Mucosa of rectum (tissue), 2 donors: ENCODE results near the gene BBLN.

Experiments
- H3K27ac ChIP-seq, 2 donors: one replicate each; pipeline ENCODE4 v1.7.0; 2013; ENCODE audit warnings: inconsistent platforms in 2 of 2, low read depth in 2 of 2, low read length in 2 of 2
- H3K27me3 ChIP-seq, 2 donors: one replicate each; pipeline ENCODE4 v1.7.0; 2013; ENCODE audit warnings: low read length in 2 of 2; ENCODE audit not compliant: control insufficient read depth in 2 of 2, insufficient read depth in 2 of 2
- H3K36me3 ChIP-seq, 2 donors: one replicate each; pipeline ENCODE4 v1.7.0; 2013; ENCODE audit warnings: low read length in 2 of 2; ENCODE audit not compliant: control insufficient read depth in 2 of 2, insufficient read depth in 2 of 2
- H3K4me1 ChIP-seq, 2 donors: one replicate each; pipeline ENCODE4 v1.7.0; 2013; ENCODE audit warnings: low read length in 2 of 2, mild to moderate bottlenecking in 1 of 2; ENCODE audit not compliant: control insufficient read depth in 2 of 2, insufficient read depth in 2 of 2
- H3K4me3 ChIP-seq, 2 donors: one replicate each; pipeline ENCODE4 v1.7.0; 2013; ENCODE audit warnings: low read length in 2 of 2
- H3K9ac ChIP-seq, 2 donors: one replicate each; pipeline ENCODE4 v1.7.0; 2013; ENCODE audit warnings: low read length in 2 of 2, low read depth in 1 of 2, mild to moderate bottlenecking in 1 of 2
- H3K9me3 ChIP-seq, 2 donors: one replicate each; pipeline ENCODE4 v1.7.0; 2013; ENCODE audit warnings: low read length in 2 of 2; ENCODE audit not compliant: control insufficient read depth in 2 of 2
- donor health status: healthy.
- donor health status: Normal muscosa, but diverticular disease.

BBLN gene

DNA sequence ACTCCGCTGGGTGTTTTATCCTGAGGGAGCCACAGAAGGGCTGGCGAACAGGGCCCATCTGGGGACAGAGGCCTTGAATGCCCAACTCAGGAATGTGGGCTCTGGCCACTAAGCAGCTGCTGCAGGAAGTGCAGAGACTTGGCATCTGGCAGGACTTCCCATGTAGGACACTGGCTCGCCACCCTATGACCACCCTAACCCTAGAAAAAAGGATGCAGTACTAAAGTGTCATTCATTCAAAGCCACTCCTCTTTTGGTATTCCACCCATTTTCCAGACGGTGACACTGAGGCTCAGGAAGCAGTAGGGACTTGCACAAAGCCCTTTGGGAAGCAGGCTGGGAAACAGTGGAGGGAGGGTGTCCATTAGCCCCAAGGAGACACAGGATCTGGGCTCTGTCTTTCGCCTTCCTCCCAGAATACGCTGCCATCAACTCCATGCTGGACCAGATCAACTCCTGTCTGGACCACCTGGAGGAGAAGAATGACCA lies 3.0 kb downstream of the BBLN start:
- peaks cover 26 to 39% of the 10 kb centered on the region in 2 donors for H3K36me3 ChIP-seq
- no peaks in the 10 kb centered on the region for H3K27me3 ChIP-seq
- H3K9ac ChIP-seq: no peak overlapping the region
- no peak overlapping the region for H3K27ac ChIP-seq
- H3K4me3 ChIP-seq: no peak overlapping the region
- peaks cover 12 to 13% of the 10 kb centered on the region in 2 donors for H3K4me1 ChIP-seq
- H3K9me3 ChIP-seq: no peaks in the 10 kb centered on the region

DNA sequence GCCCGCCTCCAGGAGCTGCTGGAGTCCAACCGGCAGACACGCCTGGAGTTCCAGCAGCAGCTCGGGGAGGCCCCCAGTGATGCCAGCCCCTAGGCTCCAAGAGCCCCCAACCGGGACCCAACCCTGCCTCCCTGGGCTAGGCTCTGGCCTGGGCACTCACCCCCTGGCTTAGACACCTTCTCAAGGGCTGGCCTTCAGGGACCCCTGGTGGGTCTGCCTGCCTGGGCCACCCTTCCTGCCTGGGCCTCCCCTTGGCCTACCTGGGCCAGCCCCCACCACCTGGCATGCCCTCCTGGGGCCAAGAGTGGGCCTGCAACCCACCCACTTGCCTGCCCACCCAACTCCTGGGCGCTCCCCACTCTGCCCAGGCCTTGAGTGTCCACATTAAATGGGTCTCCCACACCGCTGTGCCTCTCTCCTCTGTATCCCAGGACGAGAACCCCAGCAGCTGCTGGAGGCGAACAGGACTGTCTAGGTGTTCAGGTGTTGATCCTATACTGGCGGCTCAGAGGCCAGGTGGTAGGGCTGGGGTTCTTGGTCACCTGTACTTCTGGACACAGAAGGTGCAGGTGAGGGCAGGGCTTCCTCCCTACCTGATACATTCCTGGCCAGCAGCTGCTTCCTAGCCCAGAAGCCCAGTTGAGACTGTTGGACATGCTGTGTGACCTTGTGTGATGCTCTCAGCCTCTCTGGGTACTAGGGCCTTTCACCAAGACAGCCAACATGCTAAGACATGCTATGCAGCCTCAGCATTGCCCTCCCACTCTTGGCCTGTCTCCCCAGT lies 3.6 kb downstream of the BBLN start:
- Histone ChIP-seq H3K4me3 (no peak overlapping the region), H3K9me3 (no peaks in the 10 kb centered on the region), H3K9ac (no peak overlapping the region), H3K27ac (no peak overlapping the region), H3K36me3 (peaks cover 29 to 43% of the 10 kb centered on the region in 2 donors), H3K27me3 (no peaks in the 10 kb centered on the region), H3K4me1 (peaks cover 12 to 13% of the 10 kb centered on the region in 2 donors)

DNA sequence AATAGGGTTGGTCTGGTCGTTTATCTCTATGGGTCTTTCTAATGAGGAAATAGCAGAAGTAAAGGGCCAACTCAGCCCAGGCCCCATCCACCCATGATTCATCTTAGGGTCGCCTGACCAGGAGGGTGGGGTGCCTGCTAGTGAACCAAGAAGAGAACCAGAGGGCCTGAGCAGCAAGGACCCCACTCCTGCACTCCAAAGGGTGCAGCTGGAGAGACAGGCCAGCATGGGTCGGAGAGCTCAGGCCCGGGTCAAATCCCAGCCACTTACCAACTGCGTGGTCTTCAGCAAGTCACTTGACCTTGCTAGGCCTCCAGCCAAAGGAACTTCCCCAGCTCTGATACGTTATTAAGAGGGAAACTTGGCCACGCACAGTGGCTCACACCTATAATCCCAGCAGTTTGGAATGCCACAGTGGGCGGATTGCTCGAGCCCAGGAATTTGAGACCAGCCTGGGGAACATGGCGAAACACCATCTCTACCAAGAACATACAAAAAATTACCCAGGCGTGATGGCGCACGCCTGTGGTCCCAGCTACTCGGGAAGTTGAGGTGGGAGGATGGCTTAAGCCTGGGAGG lies 4.3 kb downstream of the BBLN start:
- H3K36me3 ChIP-seq: peaks cover 36 to 50% of the 10 kb centered on the region in 2 donors

DNA sequence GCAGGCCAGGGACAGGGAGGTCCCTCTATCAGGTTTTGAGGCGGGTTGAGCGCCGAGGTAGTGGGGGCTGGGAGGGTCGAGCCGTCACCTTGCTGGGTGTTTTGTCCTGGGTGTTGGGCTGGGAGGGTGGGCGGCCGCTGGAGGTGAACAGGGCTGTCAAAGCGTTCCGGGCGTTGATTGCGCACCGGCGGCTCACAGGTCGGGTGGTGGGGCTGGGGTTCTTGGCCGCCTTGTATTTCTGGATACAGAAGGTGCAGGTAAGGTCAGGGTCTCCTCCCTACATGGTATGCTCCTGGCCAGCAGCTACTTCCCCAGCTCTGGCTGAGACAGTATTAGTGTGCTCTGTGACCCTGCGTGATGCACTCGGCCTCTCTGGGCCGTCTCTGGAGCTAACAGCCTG lies 6.1 kb downstream of the BBLN start:
- Histone ChIP-seq H3K4me1 (peaks cover 2% of the 10 kb centered on the region in 2 donors), H3K36me3 (peaks cover 44 to 55% of the 10 kb centered on the region in 2 donors), H3K9ac (no peak overlapping the region)

More for the DNA sequence above, 4.3 kb downstream of the BBLN start:
- Histone ChIP-seq H3K9me3 (no peaks in the 10 kb centered on the region), H3K4me3 (no peak overlapping the region), H3K9ac (no peak overlapping the region), H3K27me3 (no peaks in the 10 kb centered on the region), H3K27ac (no peak overlapping the region), H3K4me1 (peaks cover 10% of the 10 kb centered on the region in 2 donors)

DNA sequence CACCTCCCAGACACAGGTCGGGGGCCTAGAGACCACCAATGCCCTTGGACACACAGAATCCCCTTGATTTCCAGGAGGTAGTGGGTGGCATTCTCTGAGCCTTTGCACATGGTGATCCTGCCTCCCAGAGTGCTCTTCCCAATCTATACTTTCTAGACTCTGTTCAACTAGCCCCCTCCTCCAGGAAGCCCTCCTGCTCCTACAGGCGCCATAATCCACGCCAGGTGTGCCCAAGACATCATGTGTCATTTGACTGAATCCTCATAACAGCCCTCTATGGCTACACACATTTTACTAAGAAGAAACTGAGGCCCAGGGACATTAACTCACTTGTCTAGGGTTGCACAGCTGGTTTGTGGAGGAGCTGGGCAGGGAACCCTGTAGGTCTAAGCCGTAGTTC lies 7.1 kb downstream of the BBLN start:
- Histone ChIP-seq H3K36me3 (peaks cover 43 to 54% of the 10 kb centered on the region in 2 donors), H3K27ac (no peak overlapping the region), H3K9ac (no peak overlapping the region)

More for the DNA sequence above, 6.1 kb downstream of the BBLN start:
- Histone ChIP-seq H3K27me3 (no peaks in the 10 kb centered on the region), H3K9me3 (no peaks in the 10 kb centered on the region), H3K27ac (no peak overlapping the region), H3K4me3 (no peak overlapping the region)

DNA sequence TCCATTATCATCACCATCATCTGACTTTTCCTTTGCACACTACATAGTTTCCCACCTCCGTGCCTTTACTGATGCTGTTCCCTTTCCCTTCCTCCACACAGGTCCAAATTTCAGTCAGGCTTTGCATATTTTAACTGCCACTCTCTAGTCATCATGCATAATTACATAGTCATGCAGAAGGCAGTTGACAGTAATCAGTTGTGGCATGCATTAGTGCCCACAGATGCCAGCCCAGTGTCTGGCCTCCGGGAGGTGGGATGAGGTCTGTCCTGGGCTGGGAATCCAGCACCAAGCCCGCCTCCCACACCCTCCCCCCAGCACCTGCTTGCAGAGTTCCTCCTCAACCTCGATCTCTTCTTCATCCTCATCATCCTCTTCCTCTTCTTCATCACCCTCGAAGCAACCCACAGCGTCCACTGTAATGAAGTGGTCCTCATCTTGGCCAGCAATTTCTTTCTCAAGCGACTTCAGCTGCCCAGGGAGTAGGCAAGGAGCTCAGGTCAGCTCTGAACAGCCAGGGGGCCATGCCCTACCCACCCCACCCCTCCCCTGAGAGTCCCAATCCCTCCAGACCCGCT lies 8.8 kb downstream of the BBLN start:
- Histone ChIP-seq H3K4me3 (no peak overlapping the region), H3K27ac (no peak overlapping the region), H3K9me3 (no peaks in the 10 kb centered on the region), H3K4me1 (no peaks in the 10 kb centered on the region), H3K36me3 (peaks cover 41 to 48% of the 10 kb centered on the region in 2 donors), H3K27me3 (no peaks in the 10 kb centered on the region), H3K9ac (no peak overlapping the region)

More for the DNA sequence above, 7.1 kb downstream of the BBLN start:
- Histone ChIP-seq H3K9me3 (no peaks in the 10 kb centered on the region), H3K4me1 (no peaks in the 10 kb centered on the region), H3K27me3 (no peaks in the 10 kb centered on the region), H3K4me3 (no peak overlapping the region)

DNA sequence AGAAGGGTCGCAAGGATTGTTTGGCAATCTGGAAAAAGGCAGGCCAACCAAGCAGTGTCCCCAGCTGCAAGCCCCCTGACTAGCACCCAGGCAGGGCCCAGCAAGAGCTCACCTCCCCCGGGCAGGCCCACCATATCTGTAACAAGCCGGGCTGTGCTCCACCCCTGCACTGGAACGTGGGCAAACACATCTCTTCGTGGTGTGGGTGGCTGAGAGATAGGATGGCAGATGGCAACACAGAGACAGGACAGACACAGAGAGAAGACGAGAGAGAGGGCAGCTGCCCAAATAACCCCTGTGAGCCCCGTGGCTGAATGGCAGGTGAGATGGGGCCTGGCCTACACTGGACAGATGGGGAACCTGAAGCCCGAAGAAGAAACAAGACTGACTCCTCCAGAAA lies 9.4 kb downstream of the BBLN start:
- H3K9me3 ChIP-seq: no peaks in the 10 kb centered on the region
- no peaks in the 10 kb centered on the region for H3K4me1 ChIP-seq
- H3K4me3 ChIP-seq: no peak overlapping the region
- no peak overlapping the region for H3K27ac ChIP-seq
- no peak overlapping the region for H3K9ac ChIP-seq
- peaks cover 37 to 49% of the 10 kb centered on the region in 2 donors for H3K36me3 ChIP-seq
- H3K27me3 ChIP-seq: no peaks in the 10 kb centered on the region

DNA sequence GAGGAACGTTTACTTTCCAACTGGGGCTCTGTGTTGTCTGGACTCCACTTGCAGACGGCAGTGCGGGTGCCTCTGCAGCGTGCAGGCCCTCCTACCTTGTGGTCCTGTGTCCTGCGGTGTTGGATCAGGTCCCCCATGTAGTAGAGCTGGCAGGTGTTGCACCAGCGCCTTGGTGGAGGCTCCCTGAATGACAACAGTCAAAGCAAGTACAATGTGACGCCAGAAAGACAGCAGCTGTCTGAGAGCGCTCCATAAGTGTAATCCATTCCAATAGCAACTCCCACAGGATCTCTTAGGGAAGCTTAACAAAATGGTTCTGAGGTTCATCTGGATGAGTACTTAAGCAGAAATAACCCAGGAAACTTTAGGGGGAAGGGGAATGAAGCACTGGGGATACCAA lies 9.9 kb downstream of the BBLN start:
- no peak overlapping the region for H3K27ac ChIP-seq
- no peaks in the 10 kb centered on the region for H3K9me3 ChIP-seq
- no peak overlapping the region for H3K4me3 ChIP-seq
- peaks cover 38 to 46% of the 10 kb centered on the region in 2 donors for H3K36me3 ChIP-seq
- no peaks in the 10 kb centered on the region for H3K27me3 ChIP-seq
- H3K9ac ChIP-seq: no peak overlapping the region
- H3K4me1 ChIP-seq: no peaks in the 10 kb centered on the region

DNA sequence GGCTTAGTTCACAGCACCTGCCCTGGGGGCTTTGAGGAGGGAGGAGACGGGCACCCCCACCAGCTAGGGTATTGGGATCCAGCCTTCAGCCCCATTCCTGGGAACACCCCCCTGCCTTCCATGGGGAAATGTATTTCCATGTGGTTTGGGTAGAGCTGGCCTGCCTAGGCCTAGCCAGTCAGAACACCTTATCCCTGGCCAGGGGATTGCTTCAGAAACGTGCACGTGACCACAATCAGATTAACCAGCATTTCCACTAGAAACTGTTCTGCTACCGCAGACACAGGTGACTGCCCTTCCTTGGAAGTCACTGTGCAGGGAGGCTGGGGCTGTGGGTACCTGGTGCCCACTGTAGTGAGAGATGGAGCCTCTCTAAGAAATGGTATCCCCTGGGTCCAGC lies 14.0 kb downstream of the BBLN start:
- H3K4me3 ChIP-seq: no peak overlapping the region
- H3K9ac ChIP-seq: no peak overlapping the region
- H3K4me1 ChIP-seq: no peaks in the 10 kb centered on the region
- no peak overlapping the region for H3K27ac ChIP-seq
- H3K9me3 ChIP-seq: no peaks in the 10 kb centered on the region
- no peaks in the 10 kb centered on the region for H3K27me3 ChIP-seq
- peaks cover 43 to 53% of the 10 kb centered on the region in 2 donors for H3K36me3 ChIP-seq

DNA sequence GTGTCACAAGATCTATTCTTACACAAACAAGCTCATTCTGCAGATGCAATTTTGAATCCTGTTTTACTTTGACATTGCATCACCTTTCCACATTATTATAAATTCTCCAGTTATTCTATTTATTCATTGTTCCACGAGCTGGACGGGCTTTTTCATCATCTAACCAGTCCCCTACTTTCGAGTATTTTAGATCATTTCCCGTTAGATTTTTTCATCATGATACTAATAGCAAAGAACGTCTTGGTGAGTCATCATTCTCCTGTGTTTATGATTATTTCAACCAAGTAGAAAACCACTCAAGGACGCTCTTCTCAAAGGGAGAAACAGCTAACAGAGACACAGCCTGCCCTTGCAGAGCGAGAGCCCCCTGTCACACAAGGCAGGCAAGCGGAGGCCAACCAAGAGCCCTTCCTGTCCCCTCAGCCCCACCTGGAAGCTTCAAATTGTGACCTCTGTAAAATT lies 15.1 kb downstream of the BBLN start:
- H3K9ac ChIP-seq: no peak overlapping the region
- H3K9me3 ChIP-seq: no peaks in the 10 kb centered on the region
- no peaks in the 10 kb centered on the region for H3K27me3 ChIP-seq
- H3K36me3 ChIP-seq: peaks cover 40 to 52% of the 10 kb centered on the region in 2 donors
- H3K4me3 ChIP-seq: no peak overlapping the region
- H3K4me1 ChIP-seq: no peaks in the 10 kb centered on the region
- no peak overlapping the region for H3K27ac ChIP-seq
